SK-N-MC (cell line): ENCODE measurements around the gene PUS7.

ENCODE experiments used
- DNase-seq: peaks from one replicate; pipeline ENCODE4 v3.0.0-alpha.2; 2011; ENCODE audit warnings: low read depth, low spot score
- H3K27ac ChIP-seq: fragments of 200-600 bp; sonication (generic); 2 replicates; pipeline ENCODE4 v1.5.1; 2016; ENCODE audit warnings: mixed run types
- H3K36me3 ChIP-seq: fragments of 200-600 bp; sonication (generic); 2 replicates; pipeline ENCODE4 v1.6.1; 2017; ENCODE audit warnings: antibody characterized with exemption, low read length, mixed read lengths; ENCODE audit not compliant: insufficient read depth
- H3K4me3 ChIP-seq: fragments of 200-600 bp; sonication (generic); 2 replicates; pipeline ENCODE4 v1.5.1; 2016
- H3K9ac ChIP-seq: fragments of 200-600 bp; sonication (generic); 2 replicates; pipeline ENCODE4 v1.8.0; 2017; ENCODE audit warnings: mixed run types, mixed read lengths; ENCODE audit not compliant: insufficient read length
- H3K9me3 ChIP-seq: fragments of 200-600 bp; sonication (generic); 2 replicates; pipeline ENCODE4 v1.6.1; 2017; ENCODE audit warnings: low read depth, mild to moderate bottlenecking, antibody characterized with exemption, low read length, moderate library complexity, mixed read lengths
- EZH2 ChIP-seq: fragments of 200-600 bp; sonication (generic); IDR thresholded peaks from one replicate; pipeline ENCODE4 v1.6.1; 2017; ENCODE audit warnings: antibody characterized with exemption
- FOXP2 ChIP-seq: optimal IDR thresholded peaks from 2 replicates; pipeline ENCODE3; 2011; ENCODE audit warnings: mild to moderate bottlenecking, moderate library complexity; ENCODE audit not compliant: insufficient read depth; ENCODE audit errors: extremely low read length, control extremely low read depth
- POLR2AphosphoS5 ChIP-seq: IDR thresholded peaks from 2 replicates; pipeline ENCODE4 v1.6.1; 2012; ENCODE audit warnings: mild to moderate bottlenecking, low read depth, low read length, borderline replicate concordance

The PUS7 gene

DNA sequence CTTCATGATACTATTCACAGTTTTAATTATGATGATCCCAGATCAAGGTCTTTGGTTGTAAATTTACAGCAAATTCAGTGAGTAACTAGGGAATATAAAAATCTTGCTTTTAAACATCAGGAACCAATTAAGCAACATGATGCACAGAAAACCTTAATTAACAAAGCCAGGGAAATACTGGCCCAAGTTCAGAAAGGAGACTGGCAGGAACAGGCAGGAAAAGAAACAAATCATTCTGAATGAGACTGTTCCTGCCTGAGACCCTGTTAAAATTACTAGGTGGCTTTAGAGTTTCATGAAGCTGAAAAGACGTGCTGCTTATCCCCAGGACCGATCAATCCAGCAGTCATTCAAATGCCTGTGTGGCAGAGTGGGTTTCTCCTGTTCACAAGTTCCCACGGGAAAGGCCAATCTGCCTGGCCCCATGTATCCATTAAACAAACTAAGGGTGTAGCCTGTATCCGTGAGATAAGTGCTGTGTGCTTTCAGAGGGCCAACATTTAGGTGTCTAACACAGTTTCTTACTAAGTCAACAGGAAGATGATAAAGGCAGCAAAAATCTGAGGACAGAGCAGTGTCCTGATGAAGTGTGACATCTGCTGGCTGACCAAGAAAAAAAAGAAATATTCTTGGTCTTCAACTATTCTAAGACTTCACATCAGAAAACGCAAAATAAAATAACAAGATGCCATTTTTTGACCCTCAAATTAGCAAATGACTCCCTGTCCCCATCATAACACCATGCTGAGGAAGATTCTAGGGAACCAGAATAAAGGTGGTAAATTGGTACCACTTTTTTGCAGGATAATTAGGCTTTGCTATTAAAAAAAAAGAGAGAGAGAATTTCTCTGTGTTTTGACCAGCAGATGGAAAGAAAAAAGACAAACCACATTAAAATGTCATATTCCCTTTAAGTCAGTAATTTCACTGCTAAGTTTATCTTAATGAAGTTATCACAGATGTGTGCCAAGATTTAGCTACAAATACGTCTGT, 34.2 kb downstream of the PUS7 start:
- H3K9me3 ChIP-seq = no peaks in the 10 kb centered on the region
- no peak for TF ChIP-seq FOXP2
- TF ChIP-seq EZH2 = no peak
- no peak for TF ChIP-seq POLR2AphosphoS5
- H3K4me3 ChIP-seq = no peak overlapping the region
- H3K9ac ChIP-seq = peak overlapping the region; percentile 37
- peak overlapping the region; percentile 52; the same call in 1 of the 2 replicates for H3K27ac ChIP-seq
- DNase-seq = no peak
- peaks cover 48% of the 10 kb centered on the region for H3K36me3 ChIP-seq

DNA sequence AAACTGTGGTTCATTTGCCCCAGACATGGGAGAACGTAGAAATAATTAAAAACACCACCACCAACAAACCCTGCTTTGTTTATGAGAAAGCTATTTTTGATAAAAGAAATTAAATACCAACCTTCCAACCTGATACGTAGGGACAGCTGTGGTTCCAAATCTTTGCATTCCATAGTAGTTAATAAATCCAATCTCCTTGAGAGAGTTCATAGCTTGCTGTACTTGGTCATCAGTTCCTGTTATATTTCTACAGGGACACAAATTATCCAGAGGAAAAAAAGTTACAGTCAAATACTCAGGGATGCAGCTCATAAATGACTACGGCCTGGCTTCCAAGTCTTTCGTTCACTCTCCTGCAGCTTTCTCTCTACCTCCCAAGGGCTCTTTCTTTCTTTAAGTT, 41.1 kb downstream of the PUS7 start:
- H3K9me3 ChIP-seq = no peaks in the 10 kb centered on the region
- H3K4me3 ChIP-seq = no peak overlapping the region
- TF ChIP-seq EZH2 (no peak), POLR2AphosphoS5 (no peak), FOXP2 (no peak)
- H3K27ac ChIP-seq = no peak overlapping the region
- DNase-seq = no peak
- H3K36me3 ChIP-seq = peaks cover 67% of the 10 kb centered on the region
- no peak overlapping the region for H3K9ac ChIP-seq

DNA sequence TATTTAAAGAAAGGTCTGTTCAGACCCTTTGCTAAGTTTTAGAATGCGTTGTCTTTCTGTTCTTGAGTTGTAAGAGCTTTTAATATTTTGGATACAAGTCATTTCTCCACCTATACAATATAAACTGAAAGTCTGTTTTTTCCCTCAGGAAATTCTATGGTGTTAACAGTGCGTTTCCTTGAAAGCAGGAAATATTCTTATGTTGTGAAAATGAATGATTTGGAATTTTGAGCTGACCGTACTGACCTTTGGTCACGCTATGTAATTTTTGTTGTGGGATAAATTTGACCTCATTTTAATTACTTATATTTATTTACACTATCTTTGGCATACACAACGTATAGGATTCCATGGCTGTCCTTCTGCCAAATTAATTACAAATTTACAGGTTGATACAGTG, 43.5 kb downstream of the PUS7 start:
- TF ChIP-seq FOXP2 (no peak), POLR2AphosphoS5 (no peak), EZH2 (no peak)

DNA sequence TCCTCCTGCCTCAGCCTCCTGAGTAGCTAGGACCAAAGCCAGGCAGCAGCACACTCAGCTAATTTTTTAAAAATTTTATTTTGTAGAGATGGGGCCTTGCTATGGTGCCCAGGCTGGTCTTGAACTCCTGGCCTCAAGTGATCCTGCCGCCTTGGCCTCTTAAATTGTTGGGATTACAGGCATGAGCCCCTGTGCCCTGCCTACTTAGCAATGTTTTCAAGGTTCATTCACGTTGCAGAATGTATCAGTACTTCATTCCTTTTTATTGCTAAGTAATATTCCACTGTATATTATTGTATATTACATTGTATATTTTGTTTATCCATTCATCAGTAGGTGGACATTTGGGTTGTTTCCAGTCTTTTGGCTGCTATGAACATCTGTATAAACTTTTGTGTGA, 44.2 kb downstream of the PUS7 start:
- Histone ChIP-seq H3K36me3 (peaks cover 60% of the 10 kb centered on the region), H3K27ac (no peak overlapping the region), H3K9me3 (no peaks in the 10 kb centered on the region), H3K9ac (no peak overlapping the region), H3K4me3 (no peak overlapping the region)
- no peak for TF ChIP-seq FOXP2
- TF ChIP-seq POLR2AphosphoS5 = no peak
- no peak for TF ChIP-seq EZH2
- DNase-seq = no peak

More for the DNA sequence above, 43.5 kb downstream of the PUS7 start:
- Histone ChIP-seq H3K36me3 (peaks cover 62% of the 10 kb centered on the region), H3K27ac (no peak overlapping the region), H3K4me3 (no peak overlapping the region), H3K9me3 (no peaks in the 10 kb centered on the region), H3K9ac (no peak overlapping the region)
- DNase-seq = no peak

DNA sequence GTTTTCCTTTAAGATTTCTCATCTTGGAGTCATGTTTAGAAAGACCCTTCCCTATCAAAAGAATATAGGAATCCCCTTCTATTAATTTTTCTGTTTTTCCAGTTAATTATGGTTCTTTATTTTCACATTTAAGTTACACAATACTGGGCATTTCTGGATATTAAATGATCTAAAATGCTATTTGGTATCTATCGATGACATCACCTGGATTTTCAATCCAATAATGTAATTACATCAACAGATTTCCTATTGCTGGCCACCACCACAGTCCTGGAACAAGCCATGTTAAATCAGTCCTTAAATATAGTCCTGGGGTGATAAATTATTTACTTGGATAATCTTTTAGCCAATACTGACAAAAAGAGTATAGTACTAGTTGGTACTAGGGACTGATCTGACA, 48.0 kb downstream of the PUS7 start:
- TF ChIP-seq FOXP2 = no peak
- no peak for TF ChIP-seq POLR2AphosphoS5
- TF ChIP-seq EZH2 = no peak
- Histone ChIP-seq H3K36me3 (peaks cover 48% of the 10 kb centered on the region), H3K9ac (no peak overlapping the region), H3K27ac (no peak overlapping the region), H3K4me3 (no peak overlapping the region), H3K9me3 (no peaks in the 10 kb centered on the region)
- DNase-seq = no peak

DNA sequence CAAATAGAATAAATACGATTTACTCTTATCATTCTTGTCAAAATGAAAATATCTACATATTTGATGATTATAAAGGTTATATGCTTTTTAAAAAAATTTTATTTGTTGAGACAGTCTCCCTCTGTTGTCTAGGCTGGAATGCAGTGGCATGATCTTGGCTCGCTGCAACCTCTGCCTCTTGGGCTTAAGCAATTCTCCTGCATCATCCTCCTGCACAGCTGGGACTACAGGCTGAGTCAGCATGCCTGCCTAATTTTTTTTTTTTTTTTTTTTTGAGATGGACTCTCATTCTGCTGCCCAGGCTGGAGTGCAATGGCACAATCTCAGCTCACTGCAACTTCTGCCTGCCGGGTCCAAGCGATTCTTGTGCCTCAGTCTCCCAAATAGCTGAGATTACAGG, 48.9 kb downstream of the PUS7 start:
- Histone ChIP-seq H3K36me3 (peaks cover 45% of the 10 kb centered on the region), H3K27ac (no peak overlapping the region)
- TF ChIP-seq POLR2AphosphoS5 (no peak), FOXP2 (no peak), EZH2 (no peak)

GRCh38 chr7:105470846-105471245, 51.2 kb downstream of the PUS7 start:
- H3K36me3 ChIP-seq = peaks cover 37% of the 10 kb centered on the region
- TF ChIP-seq POLR2AphosphoS5 (no peak), EZH2 (no peak), FOXP2 (no peak)

More for the DNA sequence above, 48.9 kb downstream of the PUS7 start:
- Histone ChIP-seq H3K9me3 (no peaks in the 10 kb centered on the region), H3K9ac (no peak overlapping the region), H3K4me3 (no peak overlapping the region)
- DNase-seq = no peak

GRCh38 chr7:105470090-105470489, 52.0 kb downstream of the PUS7 start:
- Histone ChIP-seq H3K4me3 (no peak overlapping the region), H3K27ac (no peak overlapping the region), H3K9me3 (no peaks in the 10 kb centered on the region), H3K36me3 (peaks cover 35% of the 10 kb centered on the region), H3K9ac (no peak overlapping the region)
- no peak for TF ChIP-seq POLR2AphosphoS5
- no peak for TF ChIP-seq EZH2
- TF ChIP-seq FOXP2 = no peak
- no peak for DNase-seq

More at GRCh38 chr7:105470846-105471245, 51.2 kb downstream of the PUS7 start:
- Histone ChIP-seq H3K4me3 (no peak overlapping the region), H3K27ac (no peak overlapping the region), H3K9me3 (no peaks in the 10 kb centered on the region), H3K9ac (no peak overlapping the region)
- DNase-seq = no peak
